ENCODE measurements around the gene DGKK. TPM values are rescaled to one million over a fixed set of nuclear protein-coding genes. Genes with fewer than 3 reads are reported as not detected.
A peak's percentile ranks its signal among the peaks of the same experiment; 100 is the strongest.
"Not testable (repeated sequence)": the region's sequence is repeated elsewhere in the genome, so short reads cannot be mapped to it uniquely, and the experiment has no call there.

DGKK gene
- total RNA-seq, 1 donor from 2014 or later: 0.49 TPM

DNA sequence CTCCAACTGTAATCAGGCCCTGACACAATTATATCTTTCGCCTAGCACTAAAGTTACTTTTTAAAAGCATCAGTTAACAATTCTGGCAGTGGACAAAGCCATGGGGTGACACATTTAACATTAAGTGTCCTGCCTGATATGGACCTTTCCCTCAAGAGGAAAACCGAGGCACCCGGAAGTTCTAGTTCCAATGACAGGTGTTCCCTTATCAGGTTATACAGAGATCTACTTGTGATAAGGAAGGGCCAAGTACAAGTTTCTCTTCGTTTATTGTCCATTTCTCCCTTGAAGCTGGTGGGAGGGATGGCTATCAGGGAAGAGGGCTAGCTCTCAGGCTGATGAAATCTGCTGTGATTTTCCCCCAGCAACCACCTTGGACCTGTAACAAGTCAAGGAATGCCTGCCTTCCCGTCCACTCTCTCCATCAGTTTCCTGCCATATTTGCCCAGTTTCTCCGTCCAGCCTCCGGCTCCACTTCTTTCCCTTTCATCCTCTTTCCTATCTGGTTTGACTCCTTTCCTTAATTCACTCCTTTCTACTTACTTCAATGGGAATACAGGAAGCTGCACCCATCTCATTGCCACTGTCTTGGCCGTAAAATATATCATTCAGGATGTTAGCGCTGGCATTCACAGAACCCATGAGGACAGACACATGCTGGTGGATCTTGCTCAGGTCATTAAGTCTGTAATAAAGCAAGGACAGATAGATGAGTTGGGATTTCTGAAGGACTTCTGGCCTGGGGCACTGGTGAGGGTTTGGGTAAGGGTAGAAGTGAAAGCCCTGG lies 95.0 kb downstream of the DGKK start:
- H3K36me3 Mint-ChIP-seq (ENCODE audit: low read depth, unreplicated experiment): no peaks in the 10 kb centered on the region
- no peak for DNase-seq (ENCODE audit: low spot score)
- H3K4me1 Mint-ChIP-seq (ENCODE audit: unreplicated experiment): no peaks in the 10 kb centered on the region
- H3K27me3 Mint-ChIP-seq (ENCODE audit: unreplicated experiment): no peaks in the 10 kb centered on the region
- no peak overlapping the region for H3K27ac Mint-ChIP-seq (ENCODE audit: unreplicated experiment)
- no peak overlapping the region for H3K4me3 Mint-ChIP-seq (ENCODE audit: unreplicated experiment)
- TF ChIP-seq, protein P1, sequence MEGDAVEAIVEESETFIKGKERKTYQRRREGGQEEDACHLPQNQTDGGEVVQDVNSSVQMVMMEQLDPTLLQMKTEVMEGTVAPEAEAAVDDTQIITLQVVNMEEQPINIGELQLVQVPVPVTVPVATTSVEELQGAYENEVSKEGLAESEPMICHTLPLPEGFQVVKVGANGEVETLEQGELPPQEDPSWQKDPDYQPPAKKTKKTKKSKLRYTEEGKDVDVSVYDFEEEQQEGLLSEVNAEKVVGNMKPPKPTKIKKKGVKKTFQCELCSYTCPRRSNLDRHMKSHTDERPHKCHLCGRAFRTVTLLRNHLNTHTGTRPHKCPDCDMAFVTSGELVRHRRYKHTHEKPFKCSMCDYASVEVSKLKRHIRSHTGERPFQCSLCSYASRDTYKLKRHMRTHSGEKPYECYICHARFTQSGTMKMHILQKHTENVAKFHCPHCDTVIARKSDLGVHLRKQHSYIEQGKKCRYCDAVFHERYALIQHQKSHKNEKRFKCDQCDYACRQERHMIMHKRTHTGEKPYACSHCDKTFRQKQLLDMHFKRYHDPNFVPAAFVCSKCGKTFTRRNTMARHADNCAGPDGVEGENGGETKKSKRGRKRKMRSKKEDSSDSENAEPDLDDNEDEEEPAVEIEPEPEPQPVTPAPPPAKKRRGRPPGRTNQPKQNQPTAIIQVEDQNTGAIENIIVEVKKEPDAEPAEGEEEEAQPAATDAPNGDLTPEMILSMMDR (IDR thresholded peaks at IDR 0.05; ENCODE audit: unreplicated experiment): no peak
- no peaks in the 10 kb centered on the region for H3K9me3 Mint-ChIP-seq (ENCODE audit: unreplicated experiment)

DNA sequence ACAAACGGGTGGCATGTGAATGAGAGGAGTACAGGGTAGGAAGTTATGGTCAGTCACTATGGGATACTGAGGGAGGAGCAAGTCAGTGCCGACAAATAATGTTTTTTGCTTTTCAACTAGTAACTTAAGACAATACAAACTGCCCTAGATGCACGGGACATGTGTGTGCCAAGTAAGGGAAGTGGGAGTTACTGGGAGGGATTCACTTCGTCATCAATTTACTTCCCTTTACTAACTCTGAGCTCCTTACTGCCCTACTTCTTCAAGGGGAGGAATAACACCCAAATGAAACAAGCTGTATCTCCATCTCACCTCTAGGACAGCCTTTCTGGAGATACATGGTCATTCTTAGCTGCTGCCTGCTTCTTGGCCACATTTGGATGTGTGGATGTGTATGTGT lies 97.7 kb downstream of the DGKK start:
- DNase-seq (ENCODE audit: low spot score): no peak
- Mint-ChIP-seq H3K36me3 (ENCODE audit: low read depth, unreplicated experiment) (no peaks in the 10 kb centered on the region), H3K27ac (ENCODE audit: unreplicated experiment) (no peak overlapping the region), H3K9me3 (ENCODE audit: unreplicated experiment) (no peaks in the 10 kb centered on the region), H3K4me3 (ENCODE audit: unreplicated experiment) (no peak overlapping the region), H3K27me3 (ENCODE audit: unreplicated experiment) (no peaks in the 10 kb centered on the region), H3K4me1 (ENCODE audit: unreplicated experiment) (no peaks in the 10 kb centered on the region)
- TF ChIP-seq, protein P1 (IDR thresholded peaks at IDR 0.05; ENCODE audit: unreplicated experiment): no peak

DNA sequence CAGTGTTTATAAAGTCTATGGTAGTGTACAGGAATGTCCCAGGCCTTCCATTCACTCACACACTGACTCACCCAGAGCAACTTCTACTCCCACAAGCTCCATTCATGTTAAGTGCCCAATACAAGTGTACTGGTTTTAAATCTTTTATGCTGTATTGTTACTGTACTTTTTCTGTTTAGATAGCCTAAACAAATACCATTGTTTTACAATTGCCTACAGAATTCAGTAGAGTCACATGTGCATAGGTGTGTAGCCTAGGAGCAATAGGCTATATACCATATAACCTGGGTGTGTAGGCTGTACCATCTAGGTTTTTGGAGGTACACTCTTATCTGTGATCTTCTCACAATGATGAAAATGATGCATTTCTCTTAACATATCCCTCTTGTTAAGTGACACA lies 126.7 kb downstream of the DGKK start:
- no peak overlapping the region for H3K4me3 Mint-ChIP-seq (ENCODE audit: unreplicated experiment)
- no peaks in the 10 kb centered on the region for H3K4me1 Mint-ChIP-seq (ENCODE audit: unreplicated experiment)
- TF ChIP-seq, protein P1 (IDR thresholded peaks at IDR 0.05; ENCODE audit: unreplicated experiment): no peak
- no peak for DNase-seq (ENCODE audit: low spot score)
- H3K27ac Mint-ChIP-seq (ENCODE audit: unreplicated experiment): no peak overlapping the region
- H3K36me3 Mint-ChIP-seq (ENCODE audit: low read depth, unreplicated experiment): no peaks in the 10 kb centered on the region
- no peaks in the 10 kb centered on the region for H3K27me3 Mint-ChIP-seq (ENCODE audit: unreplicated experiment)
- no peaks in the 10 kb centered on the region for H3K9me3 Mint-ChIP-seq (ENCODE audit: unreplicated experiment)

DNA sequence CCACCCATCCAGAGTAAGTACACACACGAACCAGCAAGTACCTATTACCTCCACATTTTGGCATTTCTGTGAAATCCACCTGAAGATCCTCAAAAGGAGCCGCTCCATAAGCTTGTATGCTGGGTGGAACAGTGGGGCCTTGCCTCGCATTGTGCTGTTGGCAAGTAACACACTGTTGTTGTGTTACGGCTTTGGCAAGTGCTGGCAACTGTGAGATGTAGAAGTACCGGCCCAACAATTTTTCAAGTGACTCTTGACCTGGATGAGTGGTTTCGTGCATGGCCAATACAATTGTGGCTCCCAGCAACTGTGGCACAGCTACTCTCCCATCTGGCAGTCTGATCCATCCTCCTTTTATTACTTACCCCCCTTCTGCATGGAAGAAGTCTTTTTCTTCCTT lies 137.3 kb downstream of the DGKK start:
- TF ChIP-seq, protein P1 (IDR thresholded peaks at IDR 0.05; ENCODE audit: unreplicated experiment): no peak
- H3K27ac Mint-ChIP-seq (ENCODE audit: unreplicated experiment): no peak overlapping the region
- no peaks in the 10 kb centered on the region for H3K4me1 Mint-ChIP-seq (ENCODE audit: unreplicated experiment)
- no peaks in the 10 kb centered on the region for H3K27me3 Mint-ChIP-seq (ENCODE audit: unreplicated experiment)
- H3K36me3 Mint-ChIP-seq (ENCODE audit: low read depth, unreplicated experiment): no peaks in the 10 kb centered on the region
- no peak for DNase-seq (ENCODE audit: low spot score)
- no peaks in the 10 kb centered on the region for H3K9me3 Mint-ChIP-seq (ENCODE audit: unreplicated experiment)
- no peak overlapping the region for H3K4me3 Mint-ChIP-seq (ENCODE audit: unreplicated experiment)

DNA sequence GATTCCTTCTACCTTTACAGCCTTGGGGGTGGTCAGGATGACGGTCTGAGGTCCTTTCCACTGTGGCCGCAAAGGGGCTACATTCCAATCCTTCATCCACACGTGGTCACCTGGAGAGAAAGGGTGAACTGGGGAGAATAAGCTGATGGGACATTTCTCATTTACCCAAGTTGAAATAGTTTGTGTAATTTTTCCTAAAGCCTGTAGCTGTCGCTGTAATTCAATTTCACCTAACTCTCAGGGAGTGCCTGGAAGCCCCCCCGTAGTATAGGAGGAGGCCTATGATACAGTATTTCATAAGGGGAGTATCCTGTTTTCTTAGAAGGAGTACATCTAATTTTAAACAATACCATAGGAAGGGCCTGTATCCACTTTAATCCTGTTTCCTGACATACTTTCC lies 138.0 kb downstream of the DGKK start:
- TF ChIP-seq, protein P1 (IDR thresholded peaks at IDR 0.05; ENCODE audit: unreplicated experiment): peak; percentile 15
- not testable (repeated sequence) for H3K27me3 Mint-ChIP-seq (ENCODE audit: unreplicated experiment); H3K27ac Mint-ChIP-seq (ENCODE audit: unreplicated experiment); H3K9me3 Mint-ChIP-seq (ENCODE audit: unreplicated experiment); H3K4me3 Mint-ChIP-seq (ENCODE audit: unreplicated experiment); H3K36me3 Mint-ChIP-seq (ENCODE audit: low read depth, unreplicated experiment); DNase-seq (ENCODE audit: low spot score); H3K4me1 Mint-ChIP-seq (ENCODE audit: unreplicated experiment)
